ENCODE data around the gene SIRT3. TPM values are rescaled to one million over a fixed set of nuclear protein-coding genes. Genes with fewer than 3 reads are reported as not detected.
A peak's percentile ranks its signal among the peaks of the same experiment; 100 is the strongest.

SIRT3 gene
- total and polyA plus RNA-seq, 8 donors: 7.7 to 25.1 (median 11.8) TPM

GRCh38 chr11:236774-237767, 929 bp upstream of the SIRT3 start, which contains the start of gene PSMD13:
Gene PSMD13, plus strand, starts transcription at chr11:236976. Its CDS starts 74 bp downstream, at chr11:237050.
- TF ChIP-seq, protein P1, sequence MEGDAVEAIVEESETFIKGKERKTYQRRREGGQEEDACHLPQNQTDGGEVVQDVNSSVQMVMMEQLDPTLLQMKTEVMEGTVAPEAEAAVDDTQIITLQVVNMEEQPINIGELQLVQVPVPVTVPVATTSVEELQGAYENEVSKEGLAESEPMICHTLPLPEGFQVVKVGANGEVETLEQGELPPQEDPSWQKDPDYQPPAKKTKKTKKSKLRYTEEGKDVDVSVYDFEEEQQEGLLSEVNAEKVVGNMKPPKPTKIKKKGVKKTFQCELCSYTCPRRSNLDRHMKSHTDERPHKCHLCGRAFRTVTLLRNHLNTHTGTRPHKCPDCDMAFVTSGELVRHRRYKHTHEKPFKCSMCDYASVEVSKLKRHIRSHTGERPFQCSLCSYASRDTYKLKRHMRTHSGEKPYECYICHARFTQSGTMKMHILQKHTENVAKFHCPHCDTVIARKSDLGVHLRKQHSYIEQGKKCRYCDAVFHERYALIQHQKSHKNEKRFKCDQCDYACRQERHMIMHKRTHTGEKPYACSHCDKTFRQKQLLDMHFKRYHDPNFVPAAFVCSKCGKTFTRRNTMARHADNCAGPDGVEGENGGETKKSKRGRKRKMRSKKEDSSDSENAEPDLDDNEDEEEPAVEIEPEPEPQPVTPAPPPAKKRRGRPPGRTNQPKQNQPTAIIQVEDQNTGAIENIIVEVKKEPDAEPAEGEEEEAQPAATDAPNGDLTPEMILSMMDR (IDR thresholded peaks at IDR 0.05): no peak
- Histone ChIP-seq H3K9me3 (no peaks in the 10 kb centered on the region), H3K27me3 (no peaks in the 10 kb centered on the region), H3K4me1 (peaks cover 7 to 23% (median 9%) of the 10 kb centered on the region in 3 donors), H3K4me3 (peak within 1 kb of the TSS; percentile 87 to 99 (median 92)), H3K27ac (peak within 1 kb of the TSS; percentile 83 to 95 (median 92)), H3K36me3 (no peaks in the 10 kb centered on the region)
- 1% methylated on average over 62 of the region's 62 CpGs for WGBS, 2 donors
- ATAC-seq (peak; percentile 92 to 97 (median 92)), FAIRE-seq (no peak), DNase-seq (peak; percentile 80 to 93 (median 84))
- intact Hi-C loops (cut with DNase I): no loop called here

GRCh38 chr11:235609-235996, 539 bp downstream of the SIRT3 start:
- ATAC-seq (peak; percentile 2 to 9 (median 7)), DNase-seq (no peak), FAIRE-seq (no peak)
- Histone ChIP-seq H3K27ac (peak overlapping the region; percentile 64 to 78 (median 76)), H3K36me3 (no peaks in the 10 kb centered on the region), H3K27me3 (no peaks in the 10 kb centered on the region), H3K9me3 (no peaks in the 10 kb centered on the region), H3K4me3 (peak overlapping the region; percentile 87 to 99 (median 91)), H3K4me1 (peaks cover 7 to 23% (median 9%) of the 10 kb centered on the region in 3 donors)
- WGBS, 2 donors: 0 to 1% methylated on average over 13 of the region's 13 CpGs
- intact Hi-C loops (cut with DNase I): no loop called here
- TF ChIP-seq, protein P1 (IDR thresholded peaks at IDR 0.05): no peak

DNA sequence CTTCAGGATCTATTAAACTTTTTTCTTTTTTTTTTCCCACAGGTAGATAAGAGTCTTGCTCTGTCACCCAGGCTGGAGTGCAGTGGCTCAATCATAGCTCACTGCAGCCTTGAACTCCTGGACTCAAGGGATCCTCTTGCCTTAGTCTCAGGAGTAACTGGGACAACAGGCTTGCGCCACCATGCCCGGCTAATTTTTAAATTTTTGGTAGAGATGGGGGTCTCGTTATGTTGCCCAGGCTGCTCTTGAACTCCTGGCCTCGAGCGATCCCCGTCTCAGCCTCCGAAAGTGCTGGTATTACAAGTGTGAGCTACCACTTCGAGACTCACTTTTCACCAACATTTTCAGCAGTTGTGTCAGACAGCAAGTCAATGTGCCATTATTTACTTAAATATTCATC, 962 bp downstream of the SIRT3 start:
- H3K4me3 ChIP-seq: peak overlapping the region in 2 of 4 donors; percentile 87 to 99
- H3K36me3 ChIP-seq: no peaks in the 10 kb centered on the region
- H3K9me3 ChIP-seq: no peaks in the 10 kb centered on the region
- H3K4me1 ChIP-seq: peaks cover 7 to 19% (median 9%) of the 10 kb centered on the region in 3 donors
- WGBS, 2 donors: 58 to 68% methylated on average over 8 of the region's 8 CpGs
- H3K27me3 ChIP-seq: no peaks in the 10 kb centered on the region
- peak overlapping the region in 1 of 4 donors; percentile 75 for H3K27ac ChIP-seq
- peak in 1 of 6 donors; percentile 32 for DNase-seq
- intact Hi-C loops (cut with DNase I): no loop called here
- TF ChIP-seq, protein P1 (IDR thresholded peaks at IDR 0.05): no peak
- no peak for ATAC-seq
- no peak for FAIRE-seq

- intact Hi-C loops (cut with DNase I): no loop called here
Observed at GRCh38 chr11:232783-233565, 3.2 kb downstream of the SIRT3 start.

More at GRCh38 chr11:232783-233565, 3.2 kb downstream of the SIRT3 start:
- no peak for FAIRE-seq
- H3K4me1 ChIP-seq: peaks cover 5 to 15% (median 9%) of the 10 kb centered on the region in 3 donors
- ATAC-seq: no peak
- H3K36me3 ChIP-seq: no peaks in the 10 kb centered on the region
- TF ChIP-seq, protein P1 (IDR thresholded peaks at IDR 0.05): no peak
- DNase-seq: peak in 1 of 6 donors; percentile 38
- H3K4me3 ChIP-seq: no peak overlapping the region
- no peaks in the 10 kb centered on the region for H3K9me3 ChIP-seq
- no peak overlapping the region for H3K27ac ChIP-seq
- no peaks in the 10 kb centered on the region for H3K27me3 ChIP-seq
- 89 to 91% methylated on average over 20 of the region's 20 CpGs for WGBS, 2 donors
